Fibroblast of skin of left biceps (primary cell): ENCODE results near the gene GNAT1.
"Not testable (repeated sequence)": the region's sequence is repeated elsewhere in the genome, so short reads cannot be mapped to it uniquely, and the experiment has no call there.

ENCODE experiments used
- DNase-seq, 2 experiments: peaks; one replicate each; pipeline ENCODE4 v3.0.0-alpha.2; 2013; ENCODE audit warnings: low read depth in 2 of 2

GNAT1 gene

DNA sequence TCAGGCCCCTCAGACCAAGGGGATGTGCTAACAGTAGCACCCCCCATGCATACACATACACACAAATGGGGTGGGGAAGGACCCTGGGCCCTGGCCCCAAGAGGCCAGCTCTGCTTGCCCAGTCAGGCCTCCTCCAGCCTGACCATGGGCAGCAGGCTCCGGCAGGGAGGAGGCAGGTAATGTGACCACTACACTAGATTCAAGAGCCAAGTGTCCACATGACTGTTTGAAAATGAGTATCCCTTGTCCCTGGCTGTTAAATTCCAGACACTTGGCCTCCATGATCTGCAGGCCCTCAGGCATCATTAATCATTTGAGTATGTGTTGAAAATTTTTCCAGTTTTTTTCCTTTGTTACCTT, 30.7 kb downstream of the GNAT1 start:
- DNase-seq: no peak

DNA sequence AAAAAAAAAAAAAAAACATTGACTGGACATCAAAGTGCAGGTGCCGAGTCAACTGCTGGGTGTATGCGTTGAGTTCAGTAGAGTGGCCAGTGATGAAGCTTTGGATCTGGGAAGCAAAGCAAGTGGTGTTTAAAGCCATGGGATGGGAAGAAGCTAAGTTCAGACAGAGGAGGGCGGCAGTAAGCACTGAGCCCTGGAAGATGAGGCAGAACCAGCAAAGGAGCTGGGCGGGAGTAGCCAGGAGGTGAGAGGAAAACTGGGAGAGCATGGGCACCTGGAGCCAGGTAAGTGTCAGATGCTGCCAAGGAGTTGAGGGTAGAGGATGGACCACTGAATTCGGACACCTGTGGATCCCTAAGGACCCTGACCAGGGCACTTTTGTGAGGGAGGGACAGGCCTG, 33.2 kb downstream of the GNAT1 start:
- no peak for DNase-seq

DNA sequence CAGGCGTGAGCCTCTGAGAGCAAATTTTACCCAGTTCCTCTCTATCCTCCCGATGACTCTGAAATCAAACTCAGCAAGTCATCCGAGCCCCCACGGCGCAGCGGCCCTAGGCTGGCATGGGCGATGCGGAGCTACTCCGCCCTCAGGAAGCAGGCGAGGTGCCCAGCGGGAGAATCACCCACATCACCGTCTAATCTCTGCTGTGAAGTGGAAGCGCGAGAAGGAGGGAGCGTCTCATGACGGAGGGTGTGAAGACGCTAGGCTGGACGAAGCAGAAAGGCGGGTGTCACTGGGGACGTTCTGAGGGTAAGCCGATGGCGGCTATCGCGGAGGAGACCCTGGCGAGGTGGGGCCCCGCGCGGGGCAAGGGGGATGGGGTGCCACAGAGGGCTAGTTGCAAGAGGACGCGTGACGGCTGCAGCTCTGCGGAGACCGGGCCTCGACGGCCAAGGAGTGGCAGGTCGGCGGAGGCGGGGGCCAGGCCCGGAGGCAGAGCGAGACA, 35.5 kb downstream of the GNAT1 start:
- no peak for DNase-seq

DNA sequence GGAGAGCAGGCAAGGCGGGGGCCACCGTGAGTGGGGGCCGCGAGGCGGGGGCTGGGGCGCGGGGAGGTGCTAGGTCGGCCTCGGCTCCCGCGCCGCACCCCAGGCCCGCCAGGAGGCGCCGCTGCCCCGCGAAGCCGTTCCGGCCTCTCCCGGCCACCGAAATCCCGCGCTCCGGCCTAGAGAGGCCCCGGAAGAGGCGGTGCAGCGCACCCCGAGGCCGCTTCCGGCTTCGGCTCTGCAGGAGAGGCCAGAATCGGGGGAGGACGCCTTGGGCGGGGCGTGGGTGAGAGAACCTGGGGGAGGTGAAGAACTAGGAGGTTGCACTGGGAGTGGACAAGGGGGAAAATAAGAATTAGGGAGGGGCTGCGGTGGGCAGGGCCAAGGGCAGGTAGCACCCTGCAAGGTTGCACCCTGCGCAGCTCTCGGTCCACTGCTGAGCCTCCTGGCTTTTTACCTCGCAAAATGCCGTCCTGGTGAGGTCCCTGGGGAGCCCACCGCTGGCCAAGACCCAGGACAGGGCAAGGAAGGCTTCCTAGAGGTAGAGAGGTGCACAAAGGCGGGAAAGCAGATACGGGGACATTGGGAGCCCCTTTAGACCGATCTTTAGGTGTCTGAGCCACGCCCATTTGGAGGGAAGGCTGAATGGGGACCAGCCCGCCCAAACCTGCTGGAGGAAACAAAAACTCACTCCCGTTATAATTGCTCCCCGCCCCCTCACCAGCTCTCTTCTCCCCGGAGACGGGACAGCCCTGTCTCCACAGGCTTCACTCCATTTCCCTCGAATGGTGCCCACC, 36.2 kb downstream of the GNAT1 start:
- peak; percentile 70 to 73 for DNase-seq

DNA sequence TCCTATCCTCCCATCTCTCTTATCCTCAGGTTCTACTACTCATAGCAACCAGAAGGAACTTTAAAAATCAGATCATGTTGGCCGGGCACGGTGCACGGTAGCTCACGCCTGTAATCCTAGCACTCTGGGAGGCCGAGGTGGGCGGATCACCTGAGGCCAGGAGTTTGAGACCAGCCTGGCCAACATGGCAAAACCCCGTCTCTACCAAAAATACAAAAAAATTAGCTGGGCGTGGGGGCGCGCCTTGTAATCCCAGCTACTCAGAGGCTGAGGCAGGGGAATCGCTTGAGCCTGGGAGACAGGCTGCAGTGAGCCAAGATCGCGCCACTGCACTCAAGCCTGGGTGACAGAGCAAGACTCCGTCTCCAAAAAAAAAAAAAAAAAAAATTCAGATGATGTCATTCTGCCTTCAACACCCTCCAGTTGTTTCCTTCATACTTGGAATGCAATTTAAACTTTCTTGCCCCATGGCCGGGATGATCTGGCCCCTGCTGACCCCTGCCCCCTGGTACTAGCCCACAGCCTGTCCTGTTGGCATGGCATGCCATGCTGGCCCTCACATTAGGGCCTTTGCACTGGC, 36.9 kb downstream of the GNAT1 start:
- not testable (repeated sequence) for DNase-seq

DNA sequence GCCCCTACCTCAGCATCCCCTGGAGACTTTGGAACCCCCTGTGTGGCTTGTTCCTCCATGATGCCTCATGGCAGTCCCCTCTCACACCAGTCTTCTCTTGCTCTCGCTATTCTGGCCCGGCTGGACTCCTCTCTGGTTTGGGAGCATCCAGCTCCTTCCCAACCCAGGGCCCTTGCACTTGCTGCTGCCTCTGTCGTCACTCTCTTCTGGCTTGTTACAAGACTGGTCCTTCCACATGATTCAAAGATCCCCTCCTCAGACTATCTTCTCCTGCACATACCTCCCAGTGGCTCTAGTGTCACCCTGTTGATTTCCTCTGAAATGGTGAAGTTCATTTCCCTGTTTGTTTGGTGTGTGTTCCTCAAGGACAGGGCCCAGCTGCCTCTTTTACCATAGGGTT, 38.1 kb downstream of the GNAT1 start:
- no peak for DNase-seq

DNA sequence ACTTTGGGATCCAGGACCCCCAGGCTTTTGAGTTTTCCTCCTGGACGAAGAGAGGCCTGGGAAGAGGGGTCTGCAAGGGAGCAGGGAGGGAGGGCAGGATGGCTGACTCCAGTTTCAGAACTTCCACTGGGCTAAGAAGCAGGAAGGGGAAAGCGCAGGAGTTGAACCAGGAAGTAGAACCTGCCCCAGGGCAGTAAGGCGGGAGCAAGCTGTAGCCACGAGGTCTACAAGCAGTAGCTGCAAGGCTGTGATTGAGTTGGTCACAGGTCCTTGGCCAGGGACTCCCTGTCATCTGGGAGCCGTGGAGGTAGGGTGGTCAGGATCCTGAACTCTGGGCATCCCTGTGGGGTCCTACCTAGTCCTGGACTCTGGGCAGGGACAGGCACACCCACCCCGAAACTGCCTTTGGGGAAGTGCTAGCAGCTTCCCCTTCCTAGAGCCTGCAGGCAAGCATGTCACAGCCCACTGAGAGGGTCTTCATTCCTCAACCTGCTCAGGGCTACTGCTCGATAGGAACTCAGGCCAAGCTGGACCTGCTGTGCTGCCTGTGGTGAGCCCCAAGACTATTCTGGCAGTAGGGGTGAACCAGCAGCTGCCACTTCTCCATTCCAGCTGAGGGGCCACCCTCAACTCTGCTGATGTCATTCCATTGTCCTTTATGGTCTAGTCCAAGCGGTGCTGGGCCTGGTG, 38.8 kb downstream of the GNAT1 start:
- DNase-seq: no peak

DNA sequence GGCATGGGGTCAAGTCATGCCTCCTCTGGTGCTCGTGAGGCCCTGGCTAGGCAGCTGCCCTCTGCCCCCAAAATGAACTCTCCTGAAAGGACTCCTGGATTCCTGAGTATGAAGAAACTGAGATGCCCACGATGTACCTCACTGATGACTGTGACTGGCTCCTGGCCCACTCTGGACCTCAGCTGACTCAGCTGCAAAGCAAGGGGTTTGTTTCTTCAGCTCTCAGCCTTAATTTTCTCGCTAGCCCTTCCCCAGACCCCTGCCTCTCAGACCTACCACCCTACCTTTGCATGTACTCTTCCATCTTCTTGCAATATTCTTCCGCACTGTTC, 39.4 kb downstream of the GNAT1 start:
- no peak for DNase-seq

DNA sequence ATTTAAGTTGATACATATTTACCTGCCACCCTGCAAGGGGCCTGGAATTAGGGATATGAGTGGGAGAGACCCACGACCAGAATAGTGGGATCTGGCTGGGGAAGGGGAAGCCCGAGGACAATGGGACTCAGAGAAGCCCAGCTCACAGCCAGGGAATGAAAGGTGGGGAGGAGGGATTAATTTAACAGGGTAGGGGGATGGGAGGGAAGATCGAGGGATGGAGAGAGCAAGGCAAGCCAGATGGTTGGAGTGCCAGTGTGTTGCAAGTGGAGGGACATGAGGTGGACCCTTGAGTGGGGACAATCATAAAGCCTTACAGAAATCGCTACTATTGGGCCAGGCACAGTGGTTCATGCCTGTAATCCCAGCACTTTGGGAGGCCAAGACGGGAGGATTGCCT, 40.2 kb downstream of the GNAT1 start:
- DNase-seq: no peak

DNA sequence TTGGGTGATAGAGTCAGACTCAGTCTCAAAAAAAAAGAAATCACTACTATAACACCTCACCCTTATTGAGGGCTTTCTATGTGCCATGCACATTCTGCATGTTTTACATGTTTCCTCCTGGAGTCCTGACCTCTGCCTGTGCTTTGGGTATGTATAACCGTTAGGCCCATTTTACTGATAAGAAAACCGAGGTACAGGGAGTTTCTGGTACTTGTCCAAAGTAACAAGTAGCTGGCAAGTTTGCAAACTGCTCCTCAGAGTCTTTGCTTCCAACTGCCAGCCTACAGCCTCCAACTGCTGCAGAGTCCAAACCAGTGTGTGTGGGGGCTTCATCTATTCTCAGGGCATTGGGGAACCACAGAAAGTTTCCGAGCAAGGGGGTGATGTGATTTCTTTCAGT, 40.9 kb downstream of the GNAT1 start:
- DNase-seq: no peak

DNA sequence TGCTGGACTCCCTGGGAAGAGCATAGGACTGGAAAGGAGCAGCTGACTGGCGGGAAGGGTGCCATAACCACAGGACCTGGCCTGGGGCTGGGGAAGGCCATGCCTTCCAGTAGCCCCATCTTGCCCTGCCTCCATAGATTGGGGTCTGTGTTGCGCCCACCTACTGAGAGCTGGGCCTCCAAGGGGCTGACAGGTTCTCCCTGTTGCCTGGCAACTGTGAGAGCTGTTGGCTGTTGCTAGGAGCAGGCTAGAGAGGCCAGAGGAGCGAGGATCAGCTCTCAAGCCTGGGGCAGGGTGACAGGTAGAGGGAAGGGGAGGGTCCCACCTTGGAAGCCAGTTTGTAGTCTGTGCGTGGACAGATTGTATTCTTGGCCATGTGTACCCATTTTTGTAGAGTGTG, 41.8 kb downstream of the GNAT1 start:
- DNase-seq: no peak

DNA sequence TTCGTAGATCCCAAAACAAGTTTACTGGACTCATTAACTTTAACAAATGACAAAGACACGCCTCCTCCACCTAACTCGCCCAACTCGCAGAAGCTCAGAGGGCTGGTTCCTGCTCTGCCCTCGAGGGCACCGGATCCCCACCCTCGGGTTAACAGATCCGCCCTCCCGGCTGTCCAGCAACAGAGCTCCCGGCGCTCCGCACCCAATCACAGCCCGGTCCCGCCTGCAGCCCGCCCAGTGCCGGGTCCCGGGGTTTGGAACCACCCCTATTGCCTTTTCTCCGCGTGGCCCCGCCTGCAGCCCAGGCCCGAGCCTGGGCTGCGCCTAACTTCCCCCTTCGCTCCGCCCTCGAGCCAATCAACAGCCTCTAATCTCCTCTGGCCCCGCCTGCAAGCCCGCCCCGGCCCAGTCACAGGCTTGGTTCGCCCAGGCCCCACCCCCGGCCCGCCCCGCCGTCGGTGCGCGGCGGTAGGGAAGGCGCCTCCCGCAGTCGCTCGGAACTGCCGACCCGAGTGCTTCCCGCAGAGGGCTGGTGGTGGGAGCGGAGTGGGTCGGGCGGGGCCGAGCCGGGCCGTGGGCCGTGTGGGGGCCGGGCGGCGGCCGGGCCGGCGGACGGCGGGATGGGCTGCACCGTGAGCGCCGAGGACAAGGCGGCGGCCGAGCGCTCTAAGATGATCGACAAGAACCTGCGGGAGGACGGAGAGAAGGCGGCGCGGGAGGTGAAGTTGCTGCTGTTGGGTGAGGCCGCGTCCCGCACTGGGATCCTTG, 44.5 kb downstream of the GNAT1 start, which contains the start of gene GNAI2:
GNAI2 (plus strand) TSS at position 489 of the 768 bp plus-strand sequence; CDS start at position 621, 132 bp downstream.
- DNase-seq: peak; percentile 91 to 94

DNA sequence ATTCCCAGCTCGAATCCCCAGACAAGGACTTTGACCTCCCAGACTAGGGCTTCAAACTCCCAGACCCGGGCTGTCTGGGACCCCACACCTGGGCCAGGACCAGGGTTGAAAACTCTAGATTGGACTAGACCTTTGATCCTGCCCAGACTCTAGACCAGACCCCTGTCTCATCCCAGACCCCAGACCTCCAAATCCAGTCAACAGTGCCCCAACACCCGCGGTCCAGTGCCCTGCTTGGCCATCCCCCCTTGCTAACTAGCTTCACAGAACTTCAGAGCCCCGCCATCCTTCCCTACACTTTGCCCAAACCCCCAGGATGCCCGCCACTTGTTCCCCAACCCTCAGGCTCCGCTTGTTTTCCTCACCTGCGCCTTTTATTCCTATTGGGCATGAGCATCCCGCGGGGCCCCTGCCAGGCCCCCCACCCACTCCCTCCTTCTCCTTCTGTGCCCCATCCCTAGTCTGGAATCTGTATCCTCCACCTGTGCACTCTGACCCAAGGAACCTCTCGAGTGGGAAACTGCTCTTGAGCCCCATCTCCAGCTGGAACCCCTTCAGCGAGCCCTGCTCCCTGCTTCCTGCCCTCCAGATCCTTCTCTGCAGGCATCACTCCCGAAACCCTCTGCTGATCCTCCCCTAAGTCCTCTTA, 45.2 kb downstream of the GNAT1 start:
- DNase-seq: no peak

DNA sequence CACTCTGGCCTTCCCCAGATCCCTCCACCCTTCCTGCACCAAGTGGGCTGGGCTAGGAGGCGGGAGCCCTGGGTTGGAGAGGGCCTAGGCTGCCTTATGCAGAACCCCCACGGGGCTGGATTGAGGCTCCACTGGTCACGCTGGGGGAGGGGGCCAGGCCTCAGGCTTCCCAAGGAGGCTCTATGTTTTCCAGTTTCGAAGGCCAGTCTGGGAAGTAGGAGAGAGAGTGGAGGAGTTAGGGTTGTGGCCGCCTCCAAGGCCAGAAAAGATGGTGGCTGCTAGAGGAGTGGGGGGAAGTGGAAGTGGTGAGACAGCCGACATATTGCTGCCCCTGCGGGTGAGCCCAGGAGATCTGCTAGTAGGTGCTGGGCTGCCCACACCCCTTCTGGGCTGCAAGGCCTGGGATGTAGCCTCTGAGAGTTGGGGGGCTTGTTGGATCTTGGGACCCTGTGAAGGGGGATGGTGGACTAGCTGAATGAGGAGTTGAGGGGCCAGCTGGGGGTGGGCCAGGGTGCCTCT, 45.8 kb downstream of the GNAT1 start:
- no peak for DNase-seq

DNA sequence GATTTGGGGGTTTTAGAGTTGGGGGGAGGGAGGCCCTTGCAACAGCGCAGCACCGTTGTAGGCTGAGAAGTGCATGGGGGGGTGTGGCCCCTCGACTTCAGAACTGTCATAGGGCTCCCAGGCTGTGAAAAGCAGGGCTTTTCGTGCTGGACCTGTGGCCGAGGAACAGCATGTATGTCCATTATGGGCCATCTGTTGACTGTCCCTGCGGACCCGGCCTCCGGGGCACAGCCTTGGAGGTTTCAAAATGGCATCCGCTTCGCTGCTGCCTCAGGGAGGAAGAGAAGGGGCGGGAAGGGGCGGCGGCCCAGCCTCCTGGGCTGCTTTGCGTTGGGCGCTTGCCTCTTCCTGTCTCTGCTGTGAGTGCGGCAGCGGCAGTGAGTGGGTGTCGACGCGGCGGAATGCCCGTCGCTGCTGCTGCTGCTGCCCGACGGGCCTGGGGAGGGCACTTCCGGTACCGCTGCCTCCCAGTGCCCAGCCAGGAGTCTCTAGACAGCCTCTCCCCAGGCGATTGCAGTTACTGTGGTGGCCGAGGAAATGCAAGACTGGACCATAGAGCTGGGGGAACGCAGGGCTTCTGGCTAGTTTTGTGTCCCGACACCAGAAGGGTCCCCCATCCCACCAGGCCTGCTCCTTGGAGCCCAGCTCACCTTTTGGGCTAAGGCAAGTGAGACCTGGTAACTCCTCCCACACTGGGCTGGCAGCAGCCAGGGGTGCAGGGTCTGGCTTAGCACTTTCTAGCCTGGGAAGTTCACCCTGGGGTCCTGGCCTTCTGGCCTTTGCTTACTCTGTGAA, 46.5 kb downstream of the GNAT1 start:
- DNase-seq: no peak

DNA sequence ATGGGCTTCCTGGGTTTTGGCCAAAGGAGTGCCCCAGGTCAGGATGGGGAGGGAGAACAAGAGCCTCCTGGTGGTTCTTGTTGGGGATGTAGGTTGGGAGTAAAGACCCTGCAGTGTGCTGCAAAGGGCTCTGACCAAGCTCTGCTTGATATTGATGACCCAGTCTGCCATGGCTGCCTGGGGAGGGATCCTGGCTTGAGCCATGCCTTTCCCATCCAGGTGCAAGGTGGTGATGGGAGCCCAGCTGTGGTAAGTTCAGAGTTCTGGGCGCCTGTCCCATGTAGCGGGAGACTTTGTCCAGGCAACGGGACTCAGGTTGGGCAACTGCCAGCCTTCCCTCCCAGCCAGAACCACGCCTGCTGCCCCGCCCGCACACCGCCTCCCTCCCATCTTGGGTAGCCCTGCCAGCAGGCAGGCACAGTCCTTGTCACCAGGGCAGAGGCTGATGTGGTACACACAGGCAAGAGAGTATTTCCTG, 47.2 kb downstream of the GNAT1 start:
- DNase-seq: no peak

DNA sequence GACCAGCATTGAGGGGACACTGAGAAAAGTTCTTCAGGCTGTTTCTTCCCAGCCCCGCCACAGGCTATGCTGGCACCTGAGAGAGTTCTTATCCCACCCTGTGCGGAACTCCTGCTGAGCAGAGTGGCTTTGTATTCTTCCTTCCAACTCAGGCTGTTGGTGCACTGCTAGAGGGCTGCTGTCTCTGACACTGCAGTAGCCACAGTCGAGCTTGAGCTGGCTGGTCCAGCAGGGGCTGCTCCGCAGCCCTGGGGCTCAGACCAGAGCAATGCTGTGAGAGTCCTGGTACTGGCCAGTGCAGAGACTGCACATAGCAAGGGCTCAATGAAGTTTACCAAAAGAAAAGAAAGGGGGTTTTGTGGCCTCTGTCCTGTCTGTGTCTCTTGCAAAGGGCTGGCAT, 48.2 kb downstream of the GNAT1 start:
- DNase-seq: no peak

DNA sequence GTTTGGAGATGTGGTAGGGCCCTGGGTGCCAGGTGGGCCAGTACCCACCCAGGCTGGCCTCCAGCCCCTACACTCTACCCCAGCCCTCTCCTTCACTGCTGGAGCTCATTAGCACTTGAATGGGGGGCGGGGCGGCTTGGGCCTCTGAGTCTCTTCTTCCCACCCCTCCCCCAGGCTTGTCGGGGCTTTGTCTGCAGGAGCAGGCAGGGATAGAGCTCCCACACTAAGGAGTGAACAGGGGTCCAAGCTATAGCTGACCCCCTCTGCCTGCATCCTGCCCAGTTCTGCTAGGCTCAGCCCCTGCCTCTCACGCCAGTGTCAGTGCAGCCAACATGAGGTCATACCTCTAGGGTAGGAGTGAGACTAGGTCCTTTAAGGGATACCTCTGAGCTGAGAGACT, 49.8 kb downstream of the GNAT1 start:
- DNase-seq: no peak

DNA sequence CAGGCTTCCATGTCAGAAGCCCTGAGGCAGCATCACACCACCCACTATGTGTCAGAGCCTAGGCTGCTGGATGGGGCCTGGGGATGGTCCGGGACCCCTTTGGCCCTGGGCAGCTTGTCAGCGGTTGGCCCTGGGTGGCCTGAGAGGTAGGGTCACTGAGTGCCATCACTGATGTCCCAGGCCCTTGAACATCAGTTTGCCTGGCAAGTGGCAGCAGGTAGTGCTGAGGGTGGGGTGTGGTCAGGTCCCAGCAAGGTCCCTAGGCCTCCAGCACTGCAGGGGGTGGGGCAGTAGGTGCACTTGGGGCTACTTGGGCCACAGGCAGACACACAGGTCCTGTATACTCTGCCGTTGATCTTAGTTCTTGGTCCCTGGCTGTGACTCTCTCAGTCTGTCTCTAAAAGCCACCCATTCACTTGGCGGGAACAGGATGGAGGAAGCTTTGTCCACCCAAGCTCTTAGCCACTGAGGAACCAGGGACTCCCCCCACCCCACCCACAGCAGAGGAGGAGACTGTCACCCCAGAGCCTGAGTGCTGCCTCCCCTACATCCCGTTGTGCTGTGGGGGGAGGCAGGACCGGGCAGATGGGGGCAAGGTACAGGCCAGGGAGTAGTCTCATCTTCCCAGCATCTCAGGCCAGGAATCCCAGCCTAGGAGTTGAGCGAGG, 50.4 kb downstream of the GNAT1 start:
- DNase-seq: no peak

DNA sequence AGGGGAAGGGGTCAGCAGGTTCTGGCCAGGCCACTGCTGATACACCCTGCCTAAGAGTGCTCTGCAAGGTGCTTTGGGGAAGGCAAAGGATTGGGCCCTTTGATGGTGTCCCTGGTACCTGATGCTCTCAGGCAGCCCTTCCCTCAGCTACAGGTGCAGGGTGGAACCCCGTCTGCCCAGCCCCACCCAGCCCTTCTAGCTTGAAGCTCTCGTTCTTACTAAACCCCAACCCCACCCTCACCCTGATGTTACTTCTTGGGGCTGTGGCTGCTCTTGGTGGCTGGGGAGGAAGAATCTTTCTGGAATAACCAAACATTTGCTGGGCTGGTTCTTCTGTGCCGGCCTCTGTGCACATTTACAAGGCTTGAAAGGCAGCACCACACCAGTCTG, 51.0 kb downstream of the GNAT1 start:
- DNase-seq: no peak
